Ishikawa (cell line): ENCODE results near the gene MVD.

Source experiments
- EP300 ChIP-seq: IDR thresholded peaks from 2 replicates; pipeline ENCODE4 v1.6.1; 2012; ENCODE audit warnings: borderline replicate concordance
- FOXM1 ChIP-seq: IDR thresholded peaks from 2 replicates; pipeline ENCODE4 v1.6.1; 2012; ENCODE audit warnings: low read depth, borderline replicate concordance
- TAF1 ChIP-seq: IDR thresholded peaks from 2 replicates; pipeline ENCODE4 v1.6.1; 2012; ENCODE audit warnings: low read depth, mild to moderate bottlenecking

GRCh38 chr16:88656291-88656980, 6.5 kb downstream of the MVD start:
- TF ChIP-seq TAF1: no peak
- TF ChIP-seq FOXM1: no peak
- TF ChIP-seq EP300: no peak
